Astrocyte of the hippocampus (primary cell): ENCODE measurements around the gene CAVIN2.

Experiments used
- DNase-seq: peaks from one replicate; pipeline ENCODE4 v3.0.0; 2011; ENCODE audit warnings: low read depth, low spot score

The CAVIN2 gene

GRCh38 chr2:191846515-191847476 lies at the start of gene CAVIN2:
Gene CAVIN2, minus strand, starts transcription at chr2:191847088. Its CDS starts 163 bp downstream, at chr2:191846925.
- DNase-seq = peak; percentile 70

DNA sequence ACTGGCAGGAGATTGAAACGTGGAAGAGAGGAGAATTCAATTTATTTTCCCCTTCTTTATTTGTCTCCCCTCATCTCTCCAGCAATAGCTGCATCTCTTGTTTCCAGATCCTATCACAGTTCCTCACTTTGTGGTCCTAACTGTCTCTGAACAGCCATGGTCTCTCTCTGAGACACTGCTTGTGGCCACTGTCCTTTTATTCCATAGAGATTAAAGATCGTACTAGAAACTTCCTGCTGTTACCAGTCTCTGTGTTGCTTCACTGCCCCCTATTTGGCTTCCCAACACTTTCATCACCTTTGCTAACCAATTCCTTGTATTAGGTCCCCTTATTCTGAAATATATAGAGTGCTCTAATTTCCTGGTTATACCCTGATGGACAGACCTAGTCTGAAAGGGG lies 48.9 kb upstream of the CAVIN2 start:
- DNase-seq = no peak

GRCh38 chr2:191895195-191895594 lies 48.3 kb upstream of the CAVIN2 start:
- no peak for DNase-seq

DNA sequence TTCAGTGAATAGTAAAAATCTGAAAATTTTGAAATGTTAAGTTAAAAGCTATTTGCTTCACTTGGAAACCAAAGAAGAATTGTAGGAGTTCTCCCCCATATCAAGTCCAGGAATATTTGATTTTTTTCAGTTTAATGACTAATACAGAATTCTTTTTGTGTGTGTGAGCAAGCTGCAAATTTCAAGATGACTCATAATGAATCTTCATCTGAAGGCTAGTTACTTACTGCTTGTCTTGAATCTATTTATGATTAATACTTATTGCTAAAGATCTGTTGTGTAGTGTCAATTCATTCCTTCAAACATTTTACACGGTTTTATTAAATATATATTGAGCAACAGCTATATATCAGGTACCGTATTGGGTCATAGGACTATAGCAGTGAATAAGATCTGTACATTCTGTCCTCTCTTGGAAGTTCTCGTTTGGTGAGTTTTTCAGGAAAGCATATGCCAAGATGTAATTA lies 47.8 kb upstream of the CAVIN2 start:
- DNase-seq = peak; percentile 55

GRCh38 chr2:191892391-191892790 lies 45.5 kb upstream of the CAVIN2 start:
- no peak for DNase-seq

DNA sequence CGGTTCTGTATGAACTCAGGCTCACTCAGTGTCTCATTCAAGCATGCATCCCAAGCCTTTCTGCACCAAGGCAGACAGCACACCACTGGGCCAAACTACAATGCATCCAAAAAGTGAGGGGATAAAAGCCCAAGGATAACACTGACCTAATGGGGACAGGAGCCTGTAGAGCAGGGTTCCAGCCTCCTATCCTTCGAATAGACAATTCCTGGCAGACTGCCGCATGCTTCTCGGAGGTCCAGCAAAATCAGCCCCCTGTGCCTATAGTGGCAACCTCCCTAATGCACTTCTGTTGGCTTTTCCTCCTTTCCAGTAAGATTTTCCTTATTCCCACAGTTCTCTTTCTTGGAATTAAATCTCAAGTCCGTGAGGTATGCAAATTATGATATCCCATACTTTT lies 44.8 kb upstream of the CAVIN2 start:
- no peak for DNase-seq

GRCh38 chr2:191889931-191890330 lies 43.0 kb upstream of the CAVIN2 start:
- DNase-seq = no peak

GRCh38 chr2:191888400-191889166 lies 41.7 kb upstream of the CAVIN2 start:
- DNase-seq = no peak

- no peak for DNase-seq
These were observed 38.8 kb upstream of the CAVIN2 start for GRCh38 chr2:191885650-191886049.

- no peak for DNase-seq
These were observed 38.2 kb upstream of the CAVIN2 start for GRCh38 chr2:191885098-191885497.

DNA sequence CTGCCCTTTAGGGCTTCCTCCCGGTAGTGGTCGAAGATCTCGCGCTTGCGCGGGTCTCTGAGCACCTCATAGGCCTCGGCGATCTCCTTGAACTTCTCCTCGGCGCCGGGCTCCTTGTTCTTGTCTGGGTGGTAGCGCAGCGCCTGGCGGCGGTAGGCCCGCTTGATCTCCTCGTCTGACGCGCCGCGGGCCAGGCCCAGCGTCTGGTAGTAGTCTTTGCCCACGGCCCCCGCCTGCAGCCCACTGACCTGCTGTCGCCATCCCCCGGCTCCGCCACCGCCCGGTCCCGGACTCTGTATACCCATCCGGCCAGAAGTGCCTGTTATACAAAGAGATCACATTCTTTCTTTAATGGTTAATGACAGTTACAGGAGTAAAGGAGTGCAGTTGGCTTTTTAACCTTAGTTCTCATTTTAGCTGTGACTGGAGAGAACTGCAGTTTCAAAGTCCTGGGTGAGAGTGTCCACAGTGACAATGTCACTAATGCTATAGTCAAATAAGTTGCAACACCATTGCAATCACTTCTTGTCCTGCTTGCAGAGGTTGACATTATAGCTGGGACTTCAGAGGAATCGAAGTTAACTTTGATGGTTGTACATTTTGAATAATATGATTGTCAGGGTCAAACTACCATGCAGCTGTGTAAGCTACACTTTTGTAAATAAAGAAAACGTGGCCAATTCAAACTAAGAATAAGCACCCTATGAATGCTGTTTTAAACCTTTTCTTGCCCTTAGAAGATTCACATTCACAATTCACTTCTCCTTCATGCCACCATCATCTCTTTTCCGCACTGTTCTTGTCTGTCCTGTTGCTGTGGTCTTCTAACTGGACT lies 35.3 kb upstream of the CAVIN2 start:
- DNase-seq = no peak

- DNase-seq = peak; percentile 74
These were observed 31.8 kb upstream of the CAVIN2 start for GRCh38 chr2:191878548-191879279.

DNA sequence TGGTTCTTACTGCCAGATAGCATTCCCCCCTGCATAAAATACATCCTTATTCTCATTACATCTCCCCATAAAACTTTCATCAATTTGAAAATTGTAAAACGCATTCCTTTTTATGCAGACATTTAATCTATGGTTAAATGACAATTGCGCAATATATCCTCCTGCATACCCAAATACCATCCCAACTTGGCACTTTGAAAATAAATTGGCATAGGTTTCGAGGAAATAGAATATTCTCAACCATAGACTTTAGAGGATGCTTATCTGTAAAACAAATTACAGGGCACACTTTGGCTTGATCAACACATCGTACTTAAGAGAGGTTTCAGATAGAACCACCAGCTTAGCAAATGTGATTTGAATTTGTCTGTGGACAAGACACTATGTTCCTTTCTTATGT lies 31.0 kb upstream of the CAVIN2 start:
- DNase-seq = no peak

DNA sequence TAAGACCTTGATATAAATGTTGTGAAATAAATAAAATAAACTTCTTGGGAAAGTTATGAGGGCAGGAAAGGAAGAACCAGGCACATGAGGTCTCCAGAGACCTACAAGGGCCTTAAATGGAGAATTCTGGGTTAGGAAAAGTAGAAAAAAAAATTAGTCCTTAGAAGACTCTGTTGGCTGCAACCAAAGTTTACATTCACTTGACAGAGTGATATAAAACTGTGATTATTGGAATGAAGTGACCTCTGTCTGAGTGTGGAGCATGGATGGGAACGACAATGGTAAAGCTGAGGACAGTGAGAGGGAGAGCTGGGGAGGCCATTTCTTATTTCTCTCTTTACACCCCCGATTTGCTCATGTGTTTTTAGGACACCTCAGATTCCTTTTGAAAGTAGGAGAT lies 29.0 kb upstream of the CAVIN2 start:
- DNase-seq = no peak

GRCh38 chr2:191870744-191871143 lies 23.9 kb upstream of the CAVIN2 start:
- no peak for DNase-seq

DNA sequence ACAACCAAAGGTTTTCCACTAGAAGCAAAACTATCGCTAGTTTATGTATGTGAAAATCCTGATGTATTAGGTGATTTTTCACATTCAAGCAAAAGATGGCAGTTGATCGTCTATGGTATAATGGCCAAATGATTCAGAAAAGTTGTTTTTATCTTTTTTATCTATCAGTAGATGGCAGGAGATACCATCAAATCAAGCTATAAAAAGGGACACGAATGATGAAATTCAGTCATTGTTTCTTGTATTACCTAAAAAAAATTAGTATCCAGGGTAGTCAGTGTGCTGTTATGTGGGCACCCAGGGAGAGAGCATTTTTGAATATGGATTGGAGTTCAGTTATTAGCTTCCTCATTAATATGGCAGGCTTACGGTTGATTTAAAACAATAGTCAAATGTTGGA lies 22.9 kb upstream of the CAVIN2 start:
- no peak for DNase-seq

GRCh38 chr2:191869178-191869577 lies 22.3 kb upstream of the CAVIN2 start:
- DNase-seq = peak; percentile 41

DNA sequence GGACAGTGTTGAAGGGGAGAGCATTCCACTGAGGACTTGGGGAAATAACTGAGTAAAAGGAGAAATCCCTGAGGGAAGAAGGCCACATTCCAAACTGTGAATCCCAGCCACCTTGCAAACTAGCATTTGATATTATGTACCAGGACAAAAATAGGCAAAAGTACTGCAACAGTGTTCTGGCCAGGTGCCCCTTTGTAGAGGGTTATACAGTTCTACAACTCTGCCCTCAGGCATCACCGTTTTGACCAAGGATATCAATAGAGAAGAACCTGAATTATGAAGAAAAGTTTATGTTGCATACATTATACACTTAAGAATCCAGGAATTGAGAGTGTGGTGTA lies 20.6 kb upstream of the CAVIN2 start:
- DNase-seq = no peak

DNA sequence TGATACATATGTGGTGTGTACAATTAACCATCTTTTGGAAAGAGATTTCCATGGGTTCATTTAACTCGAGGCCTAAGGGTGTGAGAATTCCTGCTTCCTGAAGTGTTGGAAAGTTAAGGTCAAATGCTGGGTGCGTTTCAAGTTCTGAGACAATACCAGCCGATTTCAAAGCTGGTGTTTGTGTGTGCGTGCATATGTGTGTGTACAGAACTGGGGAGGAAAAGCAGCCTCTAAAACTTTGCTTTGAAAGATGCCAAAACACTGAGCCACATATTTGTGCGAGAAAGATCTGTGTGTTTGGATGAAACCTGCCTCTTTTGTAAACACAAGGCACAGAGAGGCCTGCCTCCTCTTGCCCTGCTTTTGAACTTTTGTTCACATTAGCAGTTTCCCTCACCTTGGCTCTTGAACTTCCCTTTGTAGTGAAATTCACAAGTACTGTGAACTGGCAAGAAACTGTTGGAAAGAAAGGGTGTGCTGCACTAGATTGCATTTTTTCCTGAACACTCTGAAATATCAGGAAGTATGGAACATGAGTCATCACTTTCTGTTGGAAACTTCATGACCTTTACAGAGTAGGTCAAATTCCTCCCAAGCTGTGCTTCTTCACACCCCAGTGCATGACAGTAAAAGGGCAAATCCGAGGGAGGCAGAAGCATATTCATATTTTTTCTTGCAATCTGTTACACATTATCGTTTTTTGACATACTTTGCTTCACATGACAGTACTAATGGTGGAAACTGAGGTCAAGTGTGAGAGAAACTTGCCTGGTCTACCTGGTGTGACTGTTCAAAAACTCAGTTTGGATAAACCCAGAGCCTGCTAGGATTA lies 20.0 kb upstream of the CAVIN2 start:
- DNase-seq = peak; percentile 79

DNA sequence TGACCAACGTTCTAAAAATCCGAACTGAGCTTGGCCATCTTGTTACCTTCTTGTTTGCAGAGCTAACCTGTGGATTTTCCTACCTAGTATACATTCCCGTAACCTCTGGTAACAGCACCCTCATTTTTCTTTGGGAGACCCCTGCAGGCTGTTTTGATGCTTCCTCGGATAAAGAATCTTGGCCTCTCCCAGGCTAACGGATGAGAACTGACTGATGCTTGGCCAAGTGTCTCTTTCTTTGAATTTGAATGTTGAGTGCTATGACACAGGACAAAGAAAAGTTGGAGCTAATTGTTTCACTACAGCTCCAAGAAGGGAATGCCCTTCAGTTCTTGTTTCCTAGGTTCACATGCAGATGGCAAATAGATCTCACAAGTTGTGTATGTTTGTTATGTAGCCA lies 19.3 kb upstream of the CAVIN2 start:
- no peak for DNase-seq
